K562 (cell line): Measurements from ENCODE around the gene CRPPA. TPM values are rescaled to one million over a fixed set of nuclear protein-coding genes. Genes with fewer than 3 reads are reported as not detected.
A peak's percentile ranks its signal among the peaks of the same experiment; 100 is the strongest.

ENCODE experiments used
- ATF3 ChIP-seq, 2 experiments: fragments of 450-650 bp in 1 of 2; sonication (generic) in 1 of 2; formaldehyde crosslinking in 1 of 2; IDR thresholded peaks in 1 of 2; conservative IDR thresholded peaks in 1 of 2; 2 replicates each; pipeline versions ENCODE4 v1.6.1 to v1.8.1; 2016 to 2023; ENCODE audit warnings: mild to moderate bottlenecking in 2 of 2, moderate library complexity in 2 of 2, inconsistent platforms in 1 of 2, missing genetic modification reagents in 1 of 2
- BHLHE40 ChIP-seq: IDR thresholded peaks from 2 replicates; pipeline ENCODE4 v1.6.1; 2011; ENCODE audit warnings: low read length, improper control_type of control experiment
- BRD4 ChIP-seq: fragments of 200-600 bp; sonication (generic); IDR thresholded peaks from 2 replicates; pipeline ENCODE4 v1.6.1; 2017; ENCODE audit warnings: inconsistent platforms
- GTF2E2 ChIP-seq: fragments of 200-800 bp; sonication (Bioruptor generic); IDR thresholded peaks from 2 replicates; pipeline ENCODE4 v1.6.1; 2016; ENCODE audit warnings: missing genetic modification characterization, missing compliant biosample characterization
- HOXB6 ChIP-seq: fragments of 250-450 bp; sonication (Bioruptor Pico); IDR thresholded peaks from 2 replicates; pipeline ENCODE4 v1.5.1; 2022; ENCODE audit warnings: mild to moderate bottlenecking, borderline replicate concordance
- PHF8 ChIP-seq: fragments of 200-600 bp; sonication (generic); IDR thresholded peaks from 2 replicates; pipeline ENCODE4 v1.6.1; 2012; ENCODE audit warnings: mixed run types, mild to moderate bottlenecking, inconsistent platforms, low read length, moderate library complexity, borderline replicate concordance
- POLR3A ChIP-seq: IDR thresholded peaks from 2 replicates; pipeline ENCODE4 v1.6.1; 2011; ENCODE audit warnings: borderline replicate concordance, mild to moderate bottlenecking, moderate library complexity; ENCODE audit not compliant: insufficient read length, insufficient read depth; ENCODE audit errors: extremely low read depth
- RBM14 ChIP-seq: fragments of 200-400 bp; formaldehyde crosslinking; IDR thresholded peaks from 2 replicates; pipeline ENCODE4 v1.6.1; 2018; ENCODE audit warnings: low read depth, mild to moderate bottlenecking, low read length, moderate library complexity, borderline replicate concordance; ENCODE audit not compliant: insufficient read depth
- TRIM25 ChIP-seq: fragments of 450-650 bp; IDR thresholded peaks from 2 replicates; pipeline ENCODE4 v1.7.0; 2016; ENCODE audit warnings: borderline replicate concordance
- ZNF354B ChIP-seq: fragments of 250-450 bp; sonication (Bioruptor Pico); IDR thresholded peaks from 2 replicates; pipeline ENCODE4 v1.4.0; 2020
- ZNF384 ChIP-seq: IDR thresholded peaks from 2 replicates; pipeline ENCODE4 v1.6.1; 2012; ENCODE audit warnings: low read depth, low read length, improper control_type of control experiment
- polyA plus RNA-seq, 8 experiments: library from polyadenylated mRNA; depleted of rRNA in 4 of 8; stranded (reverse) in 5 of 8; unstranded in 3 of 8; fragments of >200 nt; fragmentation: Nextera tagmentation in 2 of 8; fragmentation: Illumina TruSeq in 1 of 8; extraction: Ambion mirVana in 2 of 8; extraction: Trizol in 1 of 8; gene quantifications; 2 replicates each; pipeline versions ENCODE4 v1.2.1 to v1.2.3, GENCODE V29; 2011 to 2014; ENCODE audit warnings: inconsistent platforms in 1 of 8, missing spikeins in 1 of 8
- total RNA-seq, 7 experiments: library from RNA; depleted of rRNA in 6 of 7; stranded (reverse); fragments of >200 nt in 6 of 7; fragmentation: Illumina TruSeq in 2 of 7; extraction: Trizol in 2 of 7; gene quantifications; 2 replicates each; pipeline versions ENCODE4 v1.2.1 to v1.2.3, GENCODE V29; 2011 to 2021; ENCODE audit warnings: low replicate concordance in 1 of 7
- TF ChIP-seq, protein P1 (sequence below): fragments of 250-450 bp; sonication (Bioruptor Pico); IDR thresholded peaks from 2 replicates; pipeline ENCODE4 v1.5.0; 2021; ENCODE audit warnings: mild to moderate bottlenecking, borderline replicate concordance
- TF ChIP-seq, protein P2 (sequence below): fragments of 450-650 bp; IDR thresholded peaks from one replicate; pipeline ENCODE4 v1.6.1; 2018; ENCODE audit warnings: mild to moderate bottlenecking, moderate library complexity; ENCODE audit not compliant: partially characterized antibody
- TF ChIP-seq, protein P3 (sequence below): sonication (generic); formaldehyde crosslinking; IDR thresholded peaks from 2 replicates; pipeline ENCODE4 v1.8.1; 2023; ENCODE audit warnings: mild to moderate bottlenecking, missing genetic modification reagents, moderate library complexity
- TF ChIP-seq, protein P4 (sequence below): sonication (generic); formaldehyde crosslinking; IDR thresholded peaks from 2 replicates; pipeline ENCODE4 v1.8.0; 2022; ENCODE audit warnings: missing genetic modification reagents, mild to moderate bottlenecking, borderline replicate concordance

CRPPA gene
- total and polyA plus RNA-seq, 9 of the 15 experiments (the other 6 are each of a cell fraction or from before 2014, with no cell fraction given) = 3.9 to 14.4 (median 7.8) TPM

DNA sequence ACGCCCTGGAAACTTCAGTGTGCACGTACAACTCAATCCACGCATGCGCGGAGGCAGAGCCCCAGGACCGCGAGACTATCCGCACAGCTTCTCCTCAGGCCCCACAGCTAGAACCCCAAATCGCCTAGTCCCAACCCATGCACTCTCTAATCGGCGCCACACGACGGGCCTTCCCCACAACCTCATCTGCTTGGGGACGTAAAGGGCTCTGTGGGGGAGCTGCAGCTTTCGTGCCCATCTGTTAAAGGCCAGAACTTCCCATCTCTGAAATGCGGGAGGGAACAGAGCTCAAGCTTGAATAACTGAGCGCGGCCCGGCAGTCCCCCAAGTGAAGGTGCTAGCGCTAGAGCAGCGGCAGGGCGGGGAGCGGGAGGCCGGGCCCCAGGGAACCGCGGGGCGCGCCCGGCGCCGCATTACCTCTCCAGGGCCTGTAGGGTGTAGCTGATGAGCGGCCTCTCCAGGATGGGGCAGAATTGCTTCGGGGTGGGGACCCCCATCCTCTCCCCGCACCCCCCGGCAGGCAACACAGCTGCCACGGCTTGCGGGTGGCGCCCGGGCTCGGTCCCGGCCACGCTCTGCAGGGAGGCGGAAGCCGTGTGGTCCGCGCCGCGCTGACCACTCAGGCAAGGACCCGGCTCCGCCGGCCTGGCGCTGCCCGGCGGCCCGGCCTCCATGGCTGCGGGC is 547 bp downstream of the CRPPA start (continued):
- TF ChIP-seq TRIM25 = 0 out of 2 replicates have a peak, but pooled peaks have one; percentile 21
- TF ChIP-seq PHF8 = peak; percentile 72
- TF ChIP-seq ZNF384 = no peak
- TF ChIP-seq, protein P1, sequence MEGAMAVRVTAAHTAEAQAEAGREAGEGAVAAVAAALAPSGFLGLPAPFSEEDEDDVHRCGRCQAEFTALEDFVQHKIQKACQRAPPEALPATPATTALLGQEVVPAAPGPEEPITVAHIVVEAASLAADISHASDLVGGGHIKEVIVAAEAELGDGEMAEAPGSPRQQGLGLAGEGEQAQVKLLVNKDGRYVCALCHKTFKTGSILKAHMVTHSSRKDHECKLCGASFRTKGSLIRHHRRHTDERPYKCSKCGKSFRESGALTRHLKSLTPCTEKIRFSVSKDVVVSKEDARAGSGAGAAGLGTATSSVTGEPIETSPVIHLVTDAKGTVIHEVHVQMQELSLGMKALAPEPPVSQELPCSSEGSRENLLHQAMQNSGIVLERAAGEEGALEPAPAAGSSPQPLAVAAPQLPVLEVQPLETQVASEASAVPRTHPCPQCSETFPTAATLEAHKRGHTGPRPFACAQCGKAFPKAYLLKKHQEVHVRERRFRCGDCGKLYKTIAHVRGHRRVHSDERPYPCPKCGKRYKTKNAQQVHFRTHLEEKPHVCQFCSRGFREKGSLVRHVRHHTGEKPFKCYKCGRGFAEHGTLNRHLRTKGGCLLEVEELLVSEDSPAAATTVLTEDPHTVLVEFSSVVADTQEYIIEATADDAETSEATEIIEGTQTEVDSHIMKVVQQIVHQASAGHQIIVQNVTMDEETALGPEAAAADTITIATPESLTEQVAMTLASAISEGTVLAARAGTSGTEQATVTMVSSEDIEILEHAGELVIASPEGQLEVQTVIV = no peak
- no peak for TF ChIP-seq POLR3A
- TF ChIP-seq, protein P2, sequence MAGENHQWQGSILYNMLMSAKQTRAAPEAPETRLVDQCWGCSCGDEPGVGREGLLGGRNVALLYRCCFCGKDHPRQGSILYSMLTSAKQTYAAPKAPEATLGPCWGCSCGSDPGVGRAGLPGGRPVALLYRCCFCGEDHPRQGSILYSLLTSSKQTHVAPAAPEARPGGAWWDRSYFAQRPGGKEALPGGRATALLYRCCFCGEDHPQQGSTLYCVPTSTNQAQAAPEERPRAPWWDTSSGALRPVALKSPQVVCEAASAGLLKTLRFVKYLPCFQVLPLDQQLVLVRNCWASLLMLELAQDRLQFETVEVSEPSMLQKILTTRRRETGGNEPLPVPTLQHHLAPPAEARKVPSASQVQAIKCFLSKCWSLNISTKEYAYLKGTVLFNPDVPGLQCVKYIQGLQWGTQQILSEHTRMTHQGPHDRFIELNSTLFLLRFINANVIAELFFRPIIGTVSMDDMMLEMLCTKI = no peak
- TF ChIP-seq, protein P3, sequence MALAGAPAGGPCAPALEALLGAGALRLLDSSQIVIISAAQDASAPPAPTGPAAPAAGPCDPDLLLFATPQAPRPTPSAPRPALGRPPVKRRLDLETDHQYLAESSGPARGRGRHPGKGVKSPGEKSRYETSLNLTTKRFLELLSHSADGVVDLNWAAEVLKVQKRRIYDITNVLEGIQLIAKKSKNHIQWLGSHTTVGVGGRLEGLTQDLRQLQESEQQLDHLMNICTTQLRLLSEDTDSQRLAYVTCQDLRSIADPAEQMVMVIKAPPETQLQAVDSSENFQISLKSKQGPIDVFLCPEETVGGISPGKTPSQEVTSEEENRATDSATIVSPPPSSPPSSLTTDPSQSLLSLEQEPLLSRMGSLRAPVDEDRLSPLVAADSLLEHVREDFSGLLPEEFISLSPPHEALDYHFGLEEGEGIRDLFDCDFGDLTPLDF (CRISPR knock-in tag) = 0 out of 2 replicates have a peak, but pooled peaks have one; percentile 38
- no peak for TF ChIP-seq ATF3 (IDR thresholded peaks at IDR 0.05)
- no peak for TF ChIP-seq ATF3 (CRISPR knock-in tag; conservative IDR thresholded peaks at IDR 0.05)
- no peak for TF ChIP-seq HOXB6 (CRISPR knock-in tag)
- TF ChIP-seq RBM14 = no peak
- no peak for TF ChIP-seq ZNF354B
- peak; percentile 95 for TF ChIP-seq GTF2E2 (tag)
- TF ChIP-seq BRD4 = no peak
- no peak; the same call in 1 of the 2 replicates for TF ChIP-seq BHLHE40
- TF ChIP-seq, protein P4, sequence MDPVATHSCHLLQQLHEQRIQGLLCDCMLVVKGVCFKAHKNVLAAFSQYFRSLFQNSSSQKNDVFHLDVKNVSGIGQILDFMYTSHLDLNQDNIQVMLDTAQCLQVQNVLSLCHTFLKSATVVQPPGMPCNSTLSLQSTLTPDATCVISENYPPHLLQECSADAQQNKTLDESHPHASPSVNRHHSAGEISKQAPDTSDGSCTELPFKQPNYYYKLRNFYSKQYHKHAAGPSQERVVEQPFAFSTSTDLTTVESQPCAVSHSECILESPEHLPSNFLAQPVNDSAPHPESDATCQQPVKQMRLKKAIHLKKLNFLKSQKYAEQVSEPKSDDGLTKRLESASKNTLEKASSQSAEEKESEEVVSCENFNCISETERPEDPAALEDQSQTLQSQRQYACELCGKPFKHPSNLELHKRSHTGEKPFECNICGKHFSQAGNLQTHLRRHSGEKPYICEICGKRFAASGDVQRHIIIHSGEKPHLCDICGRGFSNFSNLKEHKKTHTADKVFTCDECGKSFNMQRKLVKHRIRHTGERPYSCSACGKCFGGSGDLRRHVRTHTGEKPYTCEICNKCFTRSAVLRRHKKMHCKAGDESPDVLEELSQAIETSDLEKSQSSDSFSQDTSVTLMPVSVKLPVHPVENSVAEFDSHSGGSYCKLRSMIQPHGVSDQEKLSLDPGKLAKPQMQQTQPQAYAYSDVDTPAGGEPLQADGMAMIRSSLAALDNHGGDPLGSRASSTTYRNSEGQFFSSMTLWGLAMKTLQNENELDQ = peak; percentile 74; the same call in 1 of the 2 replicates
